Measurements from ENCODE around the gene TAGLN.

The TAGLN gene

DNA sequence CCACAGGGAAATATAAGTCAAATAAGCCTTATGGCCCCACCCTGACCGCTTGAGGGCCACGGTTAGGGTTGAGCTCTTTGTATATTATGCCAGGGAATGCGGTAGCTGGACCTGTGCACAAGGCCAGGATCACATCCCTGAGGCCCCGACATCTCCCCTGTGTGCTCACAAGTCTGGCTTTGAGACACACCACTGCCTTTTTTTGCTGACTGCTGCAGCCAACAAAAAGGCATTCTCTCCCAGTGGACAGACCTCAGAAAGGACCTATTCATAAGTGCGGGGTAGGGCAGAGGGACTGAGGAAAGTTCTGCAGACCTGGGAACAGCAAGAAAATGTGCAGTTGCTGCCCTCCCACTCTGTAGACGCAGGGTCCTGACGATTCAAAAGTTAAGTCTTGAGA lies 24.1 kb upstream of the TAGLN start:
- Histone ChIP-seq H3K27me3 (replicated peaks; ENCODE audit: insufficient read depth, low read length) (no peaks in the 10 kb centered on the region), H3K4me2 (ENCODE audit: low read depth, low read length) (no peak overlapping the region), H3F3A (ENCODE audit: insufficient read depth, low read length) (peaks cover 7% of the 10 kb centered on the region; the same call in 1 of the 2 replicates), H3K4me1 (ENCODE audit: low read length) (peaks cover 7% of the 10 kb centered on the region), H3K9me3 (replicated peaks; ENCODE audit: insufficient read depth, low read length) (no peaks in the 10 kb centered on the region), H3K9me2 (replicated peaks; ENCODE audit: insufficient read depth, low read length) (no peaks in the 10 kb centered on the region), H3K9ac (ENCODE audit: low read length) (no peak overlapping the region), H3K79me2 (ENCODE audit: low read length) (no peaks in the 10 kb centered on the region), H3K27ac (ENCODE audit: low read length) (no peak overlapping the region), H3K36me3 (replicated peaks; ENCODE audit: insufficient read depth, low read length) (0 out of 2 replicates have a peak, but pooled peaks cover 2% of the 10 kb centered on the region), H4K20me1 (ENCODE audit: insufficient read depth, low read length) (no peaks in the 10 kb centered on the region), H2AFZ (ENCODE audit: low read length) (no peak overlapping the region), H3K4me3 (ENCODE audit: low read length) (no peak overlapping the region)
- TF ChIP-seq EZH2phosphoT487 (IDR thresholded peaks at IDR 0.05; ENCODE audit: low read length): no peak
- no peak for TF ChIP-seq EZH2 (optimal IDR thresholded peaks at IDR 0.05; ENCODE audit: low read depth, low read length)
- TF ChIP-seq, protein P1, sequence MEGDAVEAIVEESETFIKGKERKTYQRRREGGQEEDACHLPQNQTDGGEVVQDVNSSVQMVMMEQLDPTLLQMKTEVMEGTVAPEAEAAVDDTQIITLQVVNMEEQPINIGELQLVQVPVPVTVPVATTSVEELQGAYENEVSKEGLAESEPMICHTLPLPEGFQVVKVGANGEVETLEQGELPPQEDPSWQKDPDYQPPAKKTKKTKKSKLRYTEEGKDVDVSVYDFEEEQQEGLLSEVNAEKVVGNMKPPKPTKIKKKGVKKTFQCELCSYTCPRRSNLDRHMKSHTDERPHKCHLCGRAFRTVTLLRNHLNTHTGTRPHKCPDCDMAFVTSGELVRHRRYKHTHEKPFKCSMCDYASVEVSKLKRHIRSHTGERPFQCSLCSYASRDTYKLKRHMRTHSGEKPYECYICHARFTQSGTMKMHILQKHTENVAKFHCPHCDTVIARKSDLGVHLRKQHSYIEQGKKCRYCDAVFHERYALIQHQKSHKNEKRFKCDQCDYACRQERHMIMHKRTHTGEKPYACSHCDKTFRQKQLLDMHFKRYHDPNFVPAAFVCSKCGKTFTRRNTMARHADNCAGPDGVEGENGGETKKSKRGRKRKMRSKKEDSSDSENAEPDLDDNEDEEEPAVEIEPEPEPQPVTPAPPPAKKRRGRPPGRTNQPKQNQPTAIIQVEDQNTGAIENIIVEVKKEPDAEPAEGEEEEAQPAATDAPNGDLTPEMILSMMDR (IDR thresholded peaks at IDR 0.05; ENCODE audit: low read length): no peak
- DNase-seq: no peak

DNA sequence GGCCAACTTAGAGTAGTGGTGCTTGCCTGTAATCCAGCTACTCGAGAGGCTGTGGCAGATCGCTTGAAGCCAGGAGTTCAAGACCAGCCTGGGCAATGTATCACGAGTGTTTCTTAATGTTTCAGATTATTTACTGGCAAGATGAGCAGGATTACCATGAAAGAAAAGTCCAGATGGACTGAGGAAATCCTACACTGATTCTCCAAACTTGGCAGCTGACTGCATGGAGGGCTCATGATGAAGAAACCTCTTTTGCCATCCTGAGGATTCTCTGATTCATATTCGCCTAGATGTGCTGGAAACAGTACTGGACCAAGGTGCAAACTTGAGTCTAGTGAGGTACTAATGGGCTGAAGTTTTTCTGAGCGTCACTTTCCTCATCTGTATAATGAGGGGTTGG lies 23.4 kb upstream of the TAGLN start:
- Histone ChIP-seq H3K9ac (ENCODE audit: low read length) (no peak overlapping the region), H2AFZ (ENCODE audit: low read length) (no peak overlapping the region), H4K20me1 (ENCODE audit: insufficient read depth, low read length) (no peaks in the 10 kb centered on the region), H3K9me2 (replicated peaks; ENCODE audit: insufficient read depth, low read length) (no peaks in the 10 kb centered on the region), H3K79me2 (ENCODE audit: low read length) (no peaks in the 10 kb centered on the region), H3K4me2 (ENCODE audit: low read depth, low read length) (no peak overlapping the region), H3K36me3 (replicated peaks; ENCODE audit: insufficient read depth, low read length) (no peaks in the 10 kb centered on the region), H3K27me3 (replicated peaks; ENCODE audit: insufficient read depth, low read length) (no peaks in the 10 kb centered on the region), H3K27ac (ENCODE audit: low read length) (no peak overlapping the region), H3K4me1 (ENCODE audit: low read length) (peaks cover 10% of the 10 kb centered on the region), H3K4me3 (ENCODE audit: low read length) (no peak overlapping the region), H3F3A (ENCODE audit: insufficient read depth, low read length) (peaks cover 7% of the 10 kb centered on the region; the same call in 1 of the 2 replicates), H3K9me3 (replicated peaks; ENCODE audit: insufficient read depth, low read length) (no peaks in the 10 kb centered on the region)
- no peak for TF ChIP-seq EZH2 (optimal IDR thresholded peaks at IDR 0.05; ENCODE audit: low read depth, low read length)
- TF ChIP-seq, protein P1 (IDR thresholded peaks at IDR 0.05; ENCODE audit: low read length): no peak
- no peak for TF ChIP-seq EZH2phosphoT487 (IDR thresholded peaks at IDR 0.05; ENCODE audit: low read length)
- DNase-seq: no peak

DNA sequence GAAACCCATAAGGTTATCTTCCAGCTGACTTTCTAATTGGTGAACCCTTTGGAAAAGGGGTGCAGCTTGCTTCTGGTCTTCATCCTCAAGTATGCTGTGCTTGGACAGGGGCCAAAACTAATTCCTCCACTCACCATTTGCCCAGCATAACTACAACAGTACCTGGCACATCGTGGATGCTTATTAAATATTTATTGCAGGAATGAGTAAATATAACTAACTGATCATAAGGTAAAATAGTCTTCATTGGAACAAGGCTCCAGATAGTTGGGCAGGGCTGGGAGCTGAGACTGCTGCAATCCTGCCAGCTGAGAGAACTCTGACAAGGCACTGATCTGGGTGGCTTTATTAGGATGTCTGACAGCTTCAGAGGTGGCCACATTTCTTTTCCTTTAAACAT lies 23.0 kb upstream of the TAGLN start:
- Histone ChIP-seq H3K4me1 (ENCODE audit: low read length) (peaks cover 15% of the 10 kb centered on the region), H3K79me2 (ENCODE audit: low read length) (no peaks in the 10 kb centered on the region), H3F3A (ENCODE audit: insufficient read depth, low read length) (peaks cover 7% of the 10 kb centered on the region; the same call in 1 of the 2 replicates), H3K9ac (ENCODE audit: low read length) (no peak overlapping the region), H3K36me3 (replicated peaks; ENCODE audit: insufficient read depth, low read length) (no peaks in the 10 kb centered on the region), H3K4me2 (ENCODE audit: low read depth, low read length) (no peak overlapping the region), H3K9me3 (replicated peaks; ENCODE audit: insufficient read depth, low read length) (no peaks in the 10 kb centered on the region), H3K9me2 (replicated peaks; ENCODE audit: insufficient read depth, low read length) (no peaks in the 10 kb centered on the region), H3K4me3 (ENCODE audit: low read length) (no peak overlapping the region), H3K27me3 (replicated peaks; ENCODE audit: insufficient read depth, low read length) (no peaks in the 10 kb centered on the region), H2AFZ (ENCODE audit: low read length) (no peak overlapping the region), H3K27ac (ENCODE audit: low read length) (no peak overlapping the region), H4K20me1 (ENCODE audit: insufficient read depth, low read length) (no peaks in the 10 kb centered on the region)
- TF ChIP-seq, protein P1 (IDR thresholded peaks at IDR 0.05; ENCODE audit: low read length): no peak
- TF ChIP-seq EZH2phosphoT487 (IDR thresholded peaks at IDR 0.05; ENCODE audit: low read length) (no peak), EZH2 (optimal IDR thresholded peaks at IDR 0.05; ENCODE audit: low read depth, low read length) (no peak)
- DNase-seq: no peak

Measured in MM.1S (cell line).